WTC11 (cell line): ENCODE data around the gene MTUS2. TPM values are rescaled to one million over a fixed set of nuclear protein-coding genes. Genes with fewer than 3 reads are reported as not detected.

Experiments used
- ATAC-seq: fragments of 200-7000 bp; cut with Tn5 transposase; 2 replicates; pipeline ENCODE4 v1.10.0; 2021; ENCODE audit warnings: mild to moderate bottlenecking, moderate library complexity
- CTCF ChIA-PET: fragments of 300-600 bp; sonication (Branson Sonifier 250); formaldehyde crosslinking; loops from one replicate; lab custom pipeline; 2021; ENCODE audit warnings: antibody characterized with exemption; lab: Charles Lee
- POLR2A ChIA-PET: fragments of 350-600 bp; sonication (Branson Sonifier 250); formaldehyde crosslinking; loops from one replicate; lab custom pipeline; 2021; ENCODE audit warnings: antibody characterized with exemption; lab: Charles Lee
- DNase-seq: peaks from one replicate; pipeline ENCODE4 v3.0.0; 2021; ENCODE audit warnings: low spot score
- H3K27ac Mint-ChIP-seq: 2 replicates; pipeline ENCODE4 v1.8.0; 2021; ENCODE audit warnings: mixed read lengths
- H3K27me3 Mint-ChIP-seq: 2 replicates; pipeline ENCODE4 v1.8.0; 2021; ENCODE audit warnings: low read depth, mild to moderate bottlenecking, moderate library complexity, mixed read lengths
- H3K36me3 Mint-ChIP-seq: 2 replicates; pipeline ENCODE4 v1.8.0; 2021; ENCODE audit warnings: mixed read lengths
- H3K4me1 Mint-ChIP-seq: 2 replicates; pipeline ENCODE4 v1.8.0; 2022; ENCODE audit warnings: mixed read lengths
- H3K4me3 Mint-ChIP-seq: 2 replicates; pipeline ENCODE4 v1.8.0; 2021; ENCODE audit warnings: mild to moderate bottlenecking, moderate library complexity, mixed read lengths
- H3K9me3 Mint-ChIP-seq: 2 replicates; pipeline ENCODE4 v1.8.0; 2021; ENCODE audit warnings: mixed read lengths
- AR ChIP-seq: fragments of 250-450 bp; sonication (Bioruptor Pico); IDR thresholded peaks from 2 replicates; pipeline ENCODE4 v1.9.0; 2021; ENCODE audit warnings: mild to moderate bottlenecking
- CDX4 ChIP-seq: fragments of 250-450 bp; sonication (Bioruptor Pico); IDR thresholded peaks from 2 replicates; pipeline ENCODE4 v1.9.0; 2021; ENCODE audit warnings: moderate library complexity, mild to moderate bottlenecking, inconsistent platforms, borderline replicate concordance
- CREB1 ChIP-seq: sonication (generic); formaldehyde crosslinking; IDR thresholded peaks from 2 replicates; pipeline ENCODE4 v1.8.0; 2023; ENCODE audit warnings: mild to moderate bottlenecking, missing genetic modification reagents
- CREM ChIP-seq: sonication (generic); formaldehyde crosslinking; IDR thresholded peaks from 2 replicates; pipeline ENCODE4 v1.8.1; 2022; ENCODE audit warnings: mild to moderate bottlenecking, missing genetic modification reagents, moderate library complexity
- FOXP4 ChIP-seq: sonication (generic); formaldehyde crosslinking; IDR thresholded peaks from 2 replicates; pipeline ENCODE4 v1.8.0; 2022; ENCODE audit warnings: mild to moderate bottlenecking, missing genetic modification reagents
- MXD4 ChIP-seq: fragments of 250-450 bp; sonication (Bioruptor Pico); IDR thresholded peaks from 2 replicates; pipeline ENCODE4 v1.8.0; 2021; ENCODE audit warnings: mild to moderate bottlenecking, moderate library complexity, borderline replicate concordance
- NFYB ChIP-seq: sonication (generic); formaldehyde crosslinking; conservative IDR thresholded peaks from 2 replicates; pipeline ENCODE4 v1.8.0; 2022; ENCODE audit warnings: low read depth, missing genetic modification reagents
- NR1H2 ChIP-seq: sonication (generic); formaldehyde crosslinking; IDR thresholded peaks from 2 replicates; pipeline ENCODE4 v1.9.0; 2021; ENCODE audit warnings: mild to moderate bottlenecking, moderate library complexity, missing genetic modification reagents
- NR3C1 ChIP-seq: sonication (generic); formaldehyde crosslinking; conservative IDR thresholded peaks from 2 replicates; pipeline ENCODE4 v1.8.1; 2023; ENCODE audit warnings: low read depth, mild to moderate bottlenecking, missing genetic modification reagents
- PREB ChIP-seq: sonication (generic); formaldehyde crosslinking; IDR thresholded peaks from 2 replicates; pipeline ENCODE4 v1.8.1; 2022; ENCODE audit warnings: mild to moderate bottlenecking, missing genetic modification reagents, moderate library complexity, borderline replicate concordance
- RELA ChIP-seq: sonication (generic); formaldehyde crosslinking; IDR thresholded peaks from 2 replicates; pipeline ENCODE4 v1.8.1; 2022; ENCODE audit warnings: missing genetic modification reagents, mild to moderate bottlenecking, borderline replicate concordance
- SOX15 ChIP-seq: fragments of 250-450 bp; sonication (Bioruptor Pico); IDR thresholded peaks from 2 replicates; pipeline ENCODE4 v1.9.0; 2021; ENCODE audit warnings: mild to moderate bottlenecking
- TCF7 ChIP-seq: sonication (generic); formaldehyde crosslinking; IDR thresholded peaks from 2 replicates; pipeline ENCODE4 v1.8.0; 2022; ENCODE audit warnings: mild to moderate bottlenecking, low read depth, missing genetic modification reagents, moderate library complexity
- TEAD1 ChIP-seq: sonication (generic); formaldehyde crosslinking; IDR thresholded peaks from 2 replicates; pipeline ENCODE4 v1.8.0; 2022; ENCODE audit warnings: mild to moderate bottlenecking, missing genetic modification reagents
- TEAD4 ChIP-seq: sonication (generic); formaldehyde crosslinking; IDR thresholded peaks from 2 replicates; pipeline ENCODE4 v1.8.0; 2022; ENCODE audit warnings: mild to moderate bottlenecking, missing genetic modification reagents
- ZBTB21 ChIP-seq: sonication (generic); formaldehyde crosslinking; IDR thresholded peaks from 2 replicates; pipeline ENCODE4 v1.8.1; 2023; ENCODE audit warnings: mild to moderate bottlenecking, missing genetic modification reagents, borderline replicate concordance
- ZNF317 ChIP-seq: sonication (generic); formaldehyde crosslinking; IDR thresholded peaks from 2 replicates; pipeline ENCODE4 v1.8.1; 2023; ENCODE audit warnings: low read depth, mild to moderate bottlenecking, moderate library complexity, missing genetic modification reagents, borderline replicate concordance
- ZNF423 ChIP-seq: fragments of 250-450 bp; sonication (Bioruptor Pico); IDR thresholded peaks from 2 replicates; pipeline ENCODE4 v2.1.2; 2022; ENCODE audit warnings: mild to moderate bottlenecking, moderate library complexity
- ZNF425 ChIP-seq: fragments of 250-450 bp; sonication (Bioruptor Pico); conservative IDR thresholded peaks from 2 replicates; pipeline ENCODE4 v1.9.0; 2021; ENCODE audit warnings: mild to moderate bottlenecking
- total RNA-seq: library from RNA; stranded (reverse); gene quantifications from 3 replicates; pipeline ENCODE4 v1.2.3, GENCODE V29; 2021

The MTUS2 gene
- total RNA-seq, 1 experiment from 2014 or later = 0.22 TPM

GRCh38 chr13:29294821-29295220 is 474.7 kb downstream of the MTUS2 start (continued):
- TF ChIP-seq AR (CRISPR knock-in tag) = no peak
- no peak for TF ChIP-seq MXD4 (CRISPR knock-in tag)
- TF ChIP-seq ZNF425 (CRISPR knock-in tag) = no peak
- TF ChIP-seq TEAD1 (CRISPR knock-in tag) = no peak
- TF ChIP-seq CDX4 (CRISPR knock-in tag) = no peak

GRCh38 chr13:29301027-29301426 is 480.9 kb downstream of the MTUS2 start:
- ATAC-seq (peak; percentile 84), DNase-seq (peak; percentile 13)
- TF ChIP-seq NR1H2 (CRISPR knock-in tag) = no peak
- TF ChIP-seq ZNF317 (CRISPR knock-in tag) = no peak
- no peak for TF ChIP-seq NR3C1 (CRISPR knock-in tag)
- TF ChIP-seq FOXP4 (CRISPR knock-in tag) = 0 out of 2 replicates have a peak, but pooled peaks have one; percentile 15
- TF ChIP-seq ZNF423 (CRISPR knock-in tag) = peak; percentile 52
- TF ChIP-seq CREM (CRISPR knock-in tag) = peak; percentile 30; the same call in 1 of the 2 replicates
- Mint-ChIP-seq H3K27me3 (no peaks in the 10 kb centered on the region; the same call in 1 of the 2 replicates), H3K36me3 (peaks cover 32% of the 10 kb centered on the region), H3K27ac (no peak overlapping the region), H3K4me3 (no peak overlapping the region), H3K9me3 (peaks cover 34% of the 10 kb centered on the region), H3K4me1 (peaks cover 13% of the 10 kb centered on the region)
- ChIA-PET CTCF (interaction anchor here (1.0 to 2.3 kb wide), 3 partner anchors 16 to 195 kb away, joined by 3 to 13 read pairs (median 3); no protein-coding TSS in a partner anchor), POLR2A (no interaction called here)

- H3K36me3 Mint-ChIP-seq = peaks cover 48% of the 10 kb centered on the region
- H3K4me1 Mint-ChIP-seq = peaks cover 13% of the 10 kb centered on the region
- DNase-seq (no peak), ATAC-seq (no peak)
- TF ChIP-seq ZBTB21 (CRISPR knock-in tag) (no peak), PREB (CRISPR knock-in tag) (no peak), TEAD4 (CRISPR knock-in tag) (no peak), SOX15 (CRISPR knock-in tag) (no peak), TCF7 (CRISPR knock-in tag) (no peak), RELA (CRISPR knock-in tag) (no peak), NFYB (CRISPR knock-in tag) (no peak), CREB1 (no peak)
- no peak overlapping the region for H3K27ac Mint-ChIP-seq
- POLR2A ChIA-PET = no interaction called here
- no peak overlapping the region for H3K4me3 Mint-ChIP-seq
- H3K27me3 Mint-ChIP-seq = peaks cover 3% of the 10 kb centered on the region; the same call in 1 of the 2 replicates
- peaks cover 59% of the 10 kb centered on the region for H3K9me3 Mint-ChIP-seq
- CTCF ChIA-PET = no interaction called here
Measured at GRCh38 chr13:29304148-29304547, 484.0 kb downstream of the MTUS2 start.
